Skeletal muscle satellite cell (primary cell): Measurements from ENCODE around the gene MAPK8.
A peak's percentile ranks its signal among the peaks of the same experiment; 100 is the strongest.
"Not testable (repeated sequence)": the region's sequence is repeated elsewhere in the genome, so short reads cannot be mapped to it uniquely, and the experiment has no call there.

ENCODE experiments used
- H3K27me3 ChIP-seq: 2 replicates; pipeline ENCODE4 v1.7.0; 2013; ENCODE audit warnings: low read length; ENCODE audit not compliant: control insufficient read depth, insufficient read depth
- H3K36me3 ChIP-seq: 2 replicates; pipeline ENCODE4 v1.7.0; 2013; ENCODE audit warnings: mild to moderate bottlenecking, control low read depth, low read length; ENCODE audit not compliant: insufficient read depth
- H3K4me1 ChIP-seq: 2 replicates; pipeline ENCODE4 v1.7.0; 2013; ENCODE audit warnings: low read length; ENCODE audit not compliant: control insufficient read depth, insufficient read depth
- H3K4me2 ChIP-seq: 2 replicates; pipeline ENCODE4 v1.7.0; 2013; ENCODE audit warnings: mild to moderate bottlenecking, low read length
- H3K4me3 ChIP-seq: 2 replicates; pipeline ENCODE4 v1.7.0; 2013; ENCODE audit warnings: low read length
- H3K9ac ChIP-seq: 2 replicates; pipeline ENCODE4 v1.7.0; 2013; ENCODE audit warnings: mild to moderate bottlenecking, low read depth, low read length, moderate library complexity
- H3K9me3 ChIP-seq: replicated peaks from 2 replicates; pipeline ENCODE4 v1.7.0; 2013; ENCODE audit warnings: mild to moderate bottlenecking, control low read depth, low read length

The MAPK8 gene

DNA sequence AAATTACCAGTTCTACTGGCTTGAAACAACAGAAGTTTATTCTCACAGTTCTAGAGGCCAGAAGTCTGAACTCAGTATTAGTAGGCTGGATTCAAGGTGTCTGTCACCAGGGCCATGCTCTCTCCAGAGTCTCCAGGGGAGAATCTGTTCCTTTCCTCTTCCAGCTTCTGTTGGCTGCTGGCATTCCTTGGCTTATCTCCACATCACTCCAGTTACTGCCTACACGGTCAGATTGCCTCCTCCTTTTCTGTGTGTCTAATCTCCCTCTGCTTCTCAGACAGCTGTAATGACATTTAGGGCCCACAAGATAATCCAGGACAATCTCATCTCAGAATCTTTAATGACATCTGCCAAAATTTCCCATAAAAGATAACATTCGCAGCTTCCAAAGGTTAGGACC lies 36.6 kb downstream of the MAPK8 start:
- H3K4me2 ChIP-seq: no peak overlapping the region
- H3K27me3 ChIP-seq: no peaks in the 10 kb centered on the region

DNA sequence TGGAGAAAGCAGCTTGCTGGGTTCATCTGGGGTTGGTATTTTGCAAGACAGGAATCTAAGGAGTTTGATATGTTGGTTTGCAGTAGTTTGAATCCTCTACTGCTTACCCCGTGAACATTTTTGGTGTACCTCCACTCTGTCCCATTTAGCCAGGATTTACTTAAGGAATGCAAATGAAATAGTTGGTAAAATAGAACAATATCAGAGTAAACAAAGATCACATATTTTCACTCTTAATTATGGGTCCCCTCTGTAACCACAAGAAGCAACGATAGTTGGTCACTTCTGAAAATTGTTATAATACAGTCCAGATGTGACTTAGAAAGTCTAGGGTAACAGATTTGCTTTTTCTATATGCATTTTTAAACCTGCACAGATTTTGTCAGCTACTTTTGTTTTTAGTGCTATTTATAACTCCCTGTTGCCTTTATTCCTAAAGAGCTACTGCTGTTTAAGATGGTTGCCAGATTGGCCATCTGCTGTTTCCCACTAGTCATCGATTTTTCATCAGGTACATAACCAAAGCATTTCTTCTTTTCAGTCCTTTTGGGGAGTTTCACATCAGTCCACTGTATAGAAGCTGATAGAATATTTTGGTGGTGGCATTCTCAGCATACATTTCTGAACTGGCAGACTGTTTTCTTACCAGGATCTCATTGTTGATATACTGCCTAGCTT lies 37.6 kb downstream of the MAPK8 start:
- H3K9me3 ChIP-seq: no peaks in the 10 kb centered on the region
- H3K4me2 ChIP-seq: no peak overlapping the region
- no peak overlapping the region for H3K4me3 ChIP-seq
- H3K9ac ChIP-seq: no peak overlapping the region
- H3K27me3 ChIP-seq: no peaks in the 10 kb centered on the region
- no peaks in the 10 kb centered on the region for H3K36me3 ChIP-seq
- peaks cover 3% of the 10 kb centered on the region for H3K4me1 ChIP-seq

More for the DNA sequence above, 36.6 kb downstream of the MAPK8 start:
- H3K9ac ChIP-seq: no peak overlapping the region
- H3K9me3 ChIP-seq: no peaks in the 10 kb centered on the region
- H3K4me3 ChIP-seq: no peak overlapping the region
- no peaks in the 10 kb centered on the region for H3K36me3 ChIP-seq
- peaks cover 3% of the 10 kb centered on the region for H3K4me1 ChIP-seq

DNA sequence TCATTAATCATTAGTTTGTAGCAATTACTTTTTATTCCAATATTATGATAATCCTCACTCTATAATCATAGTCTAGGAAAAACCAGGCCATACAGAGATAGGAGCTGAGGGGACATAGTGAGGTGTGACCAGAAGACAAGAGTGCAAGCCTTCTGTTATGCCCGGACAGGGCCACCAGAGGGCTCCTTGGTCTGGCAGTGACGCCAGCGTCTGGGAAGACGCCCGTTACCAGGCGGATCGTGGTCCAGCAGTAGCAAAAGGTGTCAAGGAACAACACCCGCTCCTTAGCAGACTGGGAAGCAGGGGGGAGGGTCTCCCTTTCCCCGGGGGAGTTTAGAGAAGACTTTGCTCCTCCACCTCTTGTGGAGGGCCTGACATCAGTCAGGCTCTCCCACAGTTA lies 39.8 kb downstream of the MAPK8 start:
- not testable (repeated sequence) for H3K4me3 ChIP-seq, H3K27me3 ChIP-seq, H3K9me3 ChIP-seq, H3K4me2 ChIP-seq, H3K4me1 ChIP-seq, H3K36me3 ChIP-seq, H3K9ac ChIP-seq

DNA sequence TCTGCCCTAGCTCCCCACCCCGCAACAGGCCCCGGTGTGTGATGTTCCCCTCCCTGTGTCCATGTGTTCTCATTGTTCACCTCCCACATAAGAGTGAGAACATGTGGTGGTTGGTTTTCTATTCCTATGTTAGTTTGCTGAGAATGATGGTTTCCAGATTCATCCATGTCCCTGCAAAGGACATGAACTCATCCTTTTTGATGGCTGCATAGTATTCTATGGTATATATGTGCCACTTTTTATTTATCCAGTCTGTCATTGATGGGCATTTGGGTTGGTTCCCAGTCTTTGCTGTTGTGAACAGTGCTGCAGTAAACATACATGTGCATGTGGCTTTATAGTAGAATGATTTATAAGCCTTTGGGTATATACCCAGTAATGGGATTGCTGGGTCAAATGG lies 41.1 kb downstream of the MAPK8 start:
- H3K9ac ChIP-seq, H3K27me3 ChIP-seq, H3K4me2 ChIP-seq, H3K9me3 ChIP-seq, H3K4me1 ChIP-seq, H3K36me3 ChIP-seq, H3K4me3 ChIP-seq: not testable (repeated sequence)

DNA sequence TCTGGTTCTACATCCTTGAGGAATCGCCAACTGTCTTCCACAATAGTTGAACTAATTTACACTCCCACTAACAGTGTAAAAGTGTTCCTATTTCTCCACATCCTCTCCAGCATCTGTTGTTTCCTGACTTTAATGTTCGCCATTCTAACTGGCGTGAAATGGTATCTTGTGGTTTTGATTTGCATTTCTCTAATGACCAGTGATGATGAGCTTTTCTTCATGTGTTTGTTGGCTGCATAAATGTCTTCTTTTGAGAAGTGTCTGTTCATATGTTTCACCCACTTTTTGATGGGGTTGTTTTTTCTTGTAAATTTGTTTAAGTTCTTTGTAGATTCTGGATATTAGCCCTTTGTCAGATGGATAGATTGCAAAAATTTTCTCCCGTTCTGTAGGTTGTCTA lies 41.5 kb downstream of the MAPK8 start:
- not testable (repeated sequence) for H3K9ac ChIP-seq, H3K36me3 ChIP-seq, H3K9me3 ChIP-seq, H3K4me2 ChIP-seq, H3K4me1 ChIP-seq, H3K4me3 ChIP-seq, H3K27me3 ChIP-seq

DNA sequence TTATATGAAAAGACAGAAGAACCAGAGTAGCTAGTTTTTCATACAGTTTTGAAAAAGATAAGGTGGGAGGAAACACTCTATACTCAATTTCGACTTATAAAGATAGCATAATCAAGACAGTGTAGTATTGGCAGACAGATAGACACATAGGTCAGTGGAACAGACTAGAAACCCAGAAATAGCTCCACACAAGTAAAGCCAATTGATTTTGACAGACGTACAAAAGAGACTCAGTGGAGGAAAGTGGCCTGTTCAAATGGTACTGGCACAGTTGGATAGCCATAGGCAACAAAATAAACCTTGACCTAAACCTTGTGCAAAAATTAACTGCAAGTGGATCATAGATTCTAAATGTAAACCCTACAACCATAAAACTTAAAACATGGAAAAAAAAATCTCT lies 46.8 kb downstream of the MAPK8 start:
- Histone ChIP-seq H3K4me2 (no peak overlapping the region), H3K36me3 (peaks cover 4% of the 10 kb centered on the region), H3K4me1 (no peaks in the 10 kb centered on the region), H3K27me3 (no peaks in the 10 kb centered on the region), H3K4me3 (no peak overlapping the region), H3K9ac (no peak overlapping the region), H3K9me3 (no peaks in the 10 kb centered on the region)

DNA sequence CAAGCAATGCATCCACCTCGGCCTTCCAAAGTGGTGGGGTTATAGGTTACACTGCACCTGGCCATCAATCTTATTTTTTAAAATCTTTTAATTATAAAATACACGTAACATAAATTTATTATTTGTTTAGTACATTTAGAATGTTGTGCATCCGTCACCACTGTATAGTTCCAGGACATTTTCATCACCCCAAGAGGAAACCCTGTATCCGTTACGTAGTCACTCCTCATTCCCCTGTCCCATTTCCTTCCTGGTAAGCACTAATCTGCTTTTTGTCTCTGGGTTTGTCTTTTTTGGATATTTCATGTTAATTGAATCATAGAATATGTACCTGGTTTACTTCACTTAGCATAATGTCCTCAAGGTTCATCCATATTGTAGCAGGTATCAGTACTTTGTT lies 51.2 kb downstream of the MAPK8 start:
- H3K36me3 ChIP-seq: peaks cover 4% of the 10 kb centered on the region
- H3K4me2 ChIP-seq: no peak overlapping the region
- H3K27me3 ChIP-seq: no peaks in the 10 kb centered on the region
- no peaks in the 10 kb centered on the region for H3K9me3 ChIP-seq
- H3K9ac ChIP-seq: no peak overlapping the region
- H3K4me1 ChIP-seq: peaks cover 5% of the 10 kb centered on the region
- H3K4me3 ChIP-seq: no peak overlapping the region

DNA sequence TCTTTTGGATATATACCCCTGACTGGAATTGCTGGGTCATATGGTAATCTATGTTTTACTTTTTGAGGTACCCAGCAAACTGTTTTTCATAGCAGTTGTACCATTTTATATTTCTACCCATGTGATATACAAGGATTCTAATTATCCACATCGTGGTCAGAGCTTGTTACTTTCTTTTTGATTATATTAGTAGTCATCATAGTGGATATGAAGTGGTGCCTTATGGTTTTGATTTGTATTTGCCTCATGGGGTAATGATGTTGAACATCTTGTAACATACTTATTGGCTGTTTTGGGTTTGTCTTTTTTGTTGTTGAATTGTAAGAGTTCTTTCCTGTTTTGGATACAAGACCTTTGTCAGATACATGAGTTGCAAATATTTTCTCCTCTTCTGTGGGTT lies 51.7 kb downstream of the MAPK8 start:
- Histone ChIP-seq H3K27me3 (no peaks in the 10 kb centered on the region), H3K4me2 (no peak overlapping the region), H3K9me3 (no peaks in the 10 kb centered on the region), H3K36me3 (peaks cover 4% of the 10 kb centered on the region), H3K4me1 (peaks cover 5% of the 10 kb centered on the region), H3K9ac (no peak overlapping the region), H3K4me3 (no peak overlapping the region)

DNA sequence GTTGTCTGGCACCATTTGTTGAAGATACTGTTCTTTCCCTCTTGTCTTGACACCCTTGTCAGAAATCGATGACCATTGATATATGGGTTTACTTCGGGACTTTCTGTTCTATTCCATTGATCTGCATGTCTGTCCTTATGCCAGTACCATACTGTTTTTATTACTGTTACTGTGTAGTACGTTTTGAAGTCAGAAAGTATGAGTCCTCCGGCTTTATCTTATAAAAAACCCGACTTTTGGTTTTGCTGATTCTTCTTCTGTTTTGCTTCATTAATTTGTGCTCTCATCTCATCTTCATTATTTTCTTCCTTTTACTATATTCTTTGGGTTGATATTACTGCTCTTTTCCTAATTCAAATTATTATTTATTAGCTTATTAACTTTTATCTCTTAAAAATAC lies 52.4 kb downstream of the MAPK8 start:
- H3K4me3 ChIP-seq: no peak overlapping the region
- H3K9ac ChIP-seq: no peak overlapping the region
- H3K27me3 ChIP-seq: no peaks in the 10 kb centered on the region
- peaks cover 4% of the 10 kb centered on the region for H3K36me3 ChIP-seq
- no peak overlapping the region for H3K4me2 ChIP-seq
- no peaks in the 10 kb centered on the region for H3K9me3 ChIP-seq
- peaks cover 8% of the 10 kb centered on the region for H3K4me1 ChIP-seq

DNA sequence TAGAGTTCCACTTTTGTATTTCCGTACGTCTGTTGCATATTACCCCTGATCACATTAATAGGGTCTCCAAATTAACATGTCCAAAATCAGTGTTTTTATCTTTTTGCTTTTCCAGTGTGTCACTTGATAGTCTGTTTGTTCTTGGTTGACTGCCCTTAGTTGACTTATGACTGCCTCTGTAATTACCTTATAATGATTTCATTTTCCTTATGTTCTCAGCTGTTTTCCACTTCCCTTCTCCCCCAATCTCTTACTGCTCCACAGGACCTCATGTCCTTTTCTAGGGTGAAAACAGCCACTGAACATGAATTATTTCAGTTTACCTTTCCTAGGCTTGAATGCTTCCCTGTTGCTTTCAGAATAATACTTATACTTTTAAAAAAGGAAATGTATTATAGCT lies 54.7 kb downstream of the MAPK8 start:
- Histone ChIP-seq H3K27me3 (no peaks in the 10 kb centered on the region), H3K4me2 (no peak overlapping the region)

DNA sequence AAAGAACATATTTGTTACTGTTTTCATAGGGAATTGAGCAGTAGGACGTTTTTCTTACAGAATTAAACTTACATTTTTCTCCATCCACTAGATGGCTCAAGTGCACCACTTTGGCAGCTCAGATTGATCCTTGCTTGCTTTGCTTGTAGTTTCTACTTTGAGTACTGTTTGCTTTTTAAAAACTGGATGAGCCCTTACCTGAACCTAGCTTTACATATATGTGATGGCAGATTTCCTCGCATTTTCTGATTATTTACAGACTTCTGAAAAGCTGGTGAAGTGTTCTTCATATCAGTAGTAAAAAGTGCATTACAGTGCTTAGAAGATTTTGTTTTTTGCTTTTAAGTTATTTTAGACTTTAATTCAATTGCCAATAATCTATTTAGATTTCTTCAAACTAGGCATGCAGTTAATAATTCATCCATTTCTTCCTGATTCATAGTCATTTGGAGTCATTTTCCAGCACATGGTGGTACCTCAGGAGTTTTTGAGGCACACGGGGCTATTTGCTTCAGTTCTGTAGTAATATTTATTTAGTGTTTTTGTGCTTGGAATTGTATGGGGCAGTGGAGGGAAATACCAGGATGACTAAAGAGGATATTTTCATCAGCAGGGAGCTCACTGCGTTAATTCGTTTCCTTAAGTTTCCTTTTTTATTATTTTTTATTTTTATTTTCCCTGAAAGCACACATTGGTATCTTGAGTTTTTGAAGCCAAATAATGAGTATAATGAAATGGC lies 57.3 kb downstream of the MAPK8 start:
- Histone ChIP-seq H3K27me3 (no peaks in the 10 kb centered on the region), H3K4me1 (peaks cover 34% of the 10 kb centered on the region), H3K9ac (peak overlapping the region; percentile 17), H3K36me3 (no peaks in the 10 kb centered on the region), H3K9me3 (no peaks in the 10 kb centered on the region), H3K4me3 (no peak overlapping the region), H3K4me2 (peak overlapping the region; percentile 32)

More for the DNA sequence above, 54.7 kb downstream of the MAPK8 start:
- Histone ChIP-seq H3K9me3 (no peaks in the 10 kb centered on the region), H3K4me1 (peaks cover 32% of the 10 kb centered on the region), H3K4me3 (no peak overlapping the region), H3K9ac (no peak overlapping the region), H3K36me3 (peaks cover 4% of the 10 kb centered on the region)
